K562 (cell line): Measurements from ENCODE around the gene ZNF689. TPM values are rescaled to one million over a fixed set of nuclear protein-coding genes. Genes with fewer than 3 reads are reported as not detected.

ENCODE experiments used
- ATF6 ChIP-seq: sonication (generic); formaldehyde crosslinking; IDR thresholded peaks from 2 replicates; pipeline ENCODE4 v1.4.0; 2020; ENCODE audit warnings: mild to moderate bottlenecking, missing genetic modification reagents
- CREBBP ChIP-seq: IDR thresholded peaks from one replicate; pipeline ENCODE4 v1.6.1; 2012; ENCODE audit warnings: low read depth, mild to moderate bottlenecking, control low read depth, inconsistent platforms, low read length
- EWSR1 ChIP-seq: fragments of 450-650 bp; IDR thresholded peaks from 2 replicates; pipeline ENCODE4 v1.6.1; 2018; ENCODE audit warnings: borderline replicate concordance, mild to moderate bottlenecking, low read depth, moderate library complexity; ENCODE audit not compliant: partially characterized antibody
- GTF2B ChIP-seq: IDR thresholded peaks from 2 replicates; pipeline ENCODE4 v1.6.1; 2011; ENCODE audit not compliant: insufficient read length; ENCODE audit errors: extremely low read depth
- MCM7 ChIP-seq, 2 experiments: fragments of 450-650 bp; IDR thresholded peaks; 2 replicates each; pipeline ENCODE4 v1.6.1; 2016 to 2018
- NR0B1 ChIP-seq: fragments of 450-650 bp; IDR thresholded peaks from one replicate; pipeline ENCODE4 v1.6.1; 2018; ENCODE audit warnings: mild to moderate bottlenecking, moderate library complexity; ENCODE audit not compliant: partially characterized antibody
- POLR2G ChIP-seq: fragments of 200-400 bp; formaldehyde crosslinking; IDR thresholded peaks from 2 replicates; pipeline ENCODE4 v1.6.1; 2017; ENCODE audit warnings: low read depth, mild to moderate bottlenecking, antibody characterized with exemption, low read length, moderate library complexity
- POLR2H ChIP-seq: IDR thresholded peaks from 2 replicates; pipeline ENCODE4 v1.6.1; 2016; ENCODE audit warnings: missing genetic modification characterization, low read depth, mild to moderate bottlenecking, control low read depth, missing compliant biosample characterization, moderate library complexity
- XRCC5 ChIP-seq: fragments of 200-400 bp; formaldehyde crosslinking; IDR thresholded peaks from 2 replicates; pipeline ENCODE4 v1.6.1; 2017; ENCODE audit warnings: low read depth, mild to moderate bottlenecking, low read length
- ZNF444 ChIP-seq: fragments of 250-450 bp; sonication (Bioruptor Pico); IDR thresholded peaks from 2 replicates; pipeline ENCODE4 v1.4.0; 2020; ENCODE audit warnings: mild to moderate bottlenecking, moderate library complexity
- ZNF695 ChIP-seq: fragments of 450-650 bp; formaldehyde crosslinking; IDR thresholded peaks from 2 replicates; pipeline ENCODE4 v1.4.0; 2020; ENCODE audit warnings: mild to moderate bottlenecking, moderate library complexity
- polyA plus RNA-seq, 8 experiments: library from polyadenylated mRNA; depleted of rRNA in 4 of 8; stranded (reverse) in 5 of 8; unstranded in 3 of 8; fragments of >200 nt; fragmentation: Nextera tagmentation in 2 of 8; fragmentation: Illumina TruSeq in 1 of 8; extraction: Ambion mirVana in 2 of 8; extraction: Trizol in 1 of 8; gene quantifications; 2 replicates each; pipeline versions ENCODE4 v1.2.1 to v1.2.3, GENCODE V29; 2011 to 2014; ENCODE audit warnings: inconsistent platforms in 1 of 8, missing spikeins in 1 of 8
- total RNA-seq, 7 experiments: library from RNA; depleted of rRNA in 6 of 7; stranded (reverse); fragments of >200 nt in 6 of 7; fragmentation: Illumina TruSeq in 2 of 7; extraction: Trizol in 2 of 7; gene quantifications; 2 replicates each; pipeline versions ENCODE4 v1.2.1 to v1.2.3, GENCODE V29; 2011 to 2021; ENCODE audit warnings: low replicate concordance in 1 of 7
- TF ChIP-seq, protein P1 (sequence below): conservative IDR thresholded peaks from 2 replicates; pipeline ENCODE4 v1.6.1; 2011; ENCODE audit warnings: low read depth, mild to moderate bottlenecking, low read length; ENCODE audit not compliant: control insufficient read depth
- TF ChIP-seq, protein P2 (sequence below): fragments of 450-650 bp; IDR thresholded peaks from 2 replicates; pipeline ENCODE4 v1.6.1; 2016; ENCODE audit warnings: low read depth, mild to moderate bottlenecking, moderate library complexity

The ZNF689 gene
- total and polyA plus RNA-seq, 9 of the 15 experiments (the other 6 are each of a cell fraction or from before 2014, with no cell fraction given): 5.4 to 15.4 (median 10.8) TPM

DNA sequence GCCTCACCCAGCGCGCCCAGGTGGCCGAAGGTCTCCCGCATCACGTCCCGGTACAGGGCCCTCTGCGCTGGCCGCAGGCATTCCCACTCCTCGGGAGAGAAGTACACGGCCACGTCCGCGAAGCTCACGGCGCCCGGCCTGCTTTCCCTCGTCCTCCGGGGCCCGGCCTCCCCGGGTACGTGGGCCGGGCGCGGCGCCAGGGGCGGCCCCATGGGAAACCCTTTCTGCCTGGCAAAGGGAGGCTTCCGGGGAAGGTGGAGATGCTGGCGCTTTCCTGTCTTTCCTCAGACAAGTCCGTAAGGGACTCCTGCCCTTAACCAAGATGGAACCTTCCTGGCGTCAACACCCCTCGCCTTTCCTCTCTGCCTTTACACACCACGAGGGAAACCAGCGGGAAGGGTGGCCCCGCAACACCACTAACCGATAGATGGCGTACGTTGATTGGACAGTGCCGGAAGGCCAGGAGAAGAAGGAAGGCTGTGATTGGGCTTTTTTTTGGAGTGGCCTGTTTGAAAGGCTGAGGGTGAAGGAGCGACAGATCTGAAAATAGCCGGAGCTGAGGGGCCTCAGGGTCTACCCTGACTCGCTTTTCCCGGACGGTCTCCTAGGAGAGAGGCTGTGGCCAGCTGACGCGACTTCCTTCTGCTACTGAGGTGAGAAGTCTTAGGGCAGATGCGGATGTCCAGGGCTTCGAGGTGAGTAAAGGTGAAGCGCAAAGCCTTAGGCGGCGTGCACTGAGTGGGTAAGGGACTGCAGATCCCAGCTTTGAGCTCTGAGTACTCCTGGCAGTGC lies 24.6 kb downstream of the ZNF689 start, which contains the start of gene ZNF785 (continued):
- TF ChIP-seq ATF6 (CRISPR knock-in tag) (peak; percentile 95), CREBBP (no peak), POLR2H (no peak; the same call in 1 of the 2 replicates), EWSR1 (no peak), MCM7 (IDR thresholded peaks at IDR 0.05) (no peak), GTF2B (no peak), POLR2G (peak; percentile 86), NR0B1 (no peak), XRCC5 (no peak; the same call in 1 of the 2 replicates), ZNF444 (CRISPR knock-in tag) (no peak), ZNF695 (CRISPR knock-in tag) (no peak)
- TF ChIP-seq, protein P1, sequence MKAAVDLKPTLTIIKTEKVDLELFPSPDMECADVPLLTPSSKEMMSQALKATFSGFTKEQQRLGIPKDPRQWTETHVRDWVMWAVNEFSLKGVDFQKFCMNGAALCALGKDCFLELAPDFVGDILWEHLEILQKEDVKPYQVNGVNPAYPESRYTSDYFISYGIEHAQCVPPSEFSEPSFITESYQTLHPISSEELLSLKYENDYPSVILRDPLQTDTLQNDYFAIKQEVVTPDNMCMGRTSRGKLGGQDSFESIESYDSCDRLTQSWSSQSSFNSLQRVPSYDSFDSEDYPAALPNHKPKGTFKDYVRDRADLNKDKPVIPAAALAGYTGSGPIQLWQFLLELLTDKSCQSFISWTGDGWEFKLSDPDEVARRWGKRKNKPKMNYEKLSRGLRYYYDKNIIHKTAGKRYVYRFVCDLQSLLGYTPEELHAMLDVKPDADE: 0 out of 2 replicates have a peak, but pooled peaks have one; percentile 28
- TF ChIP-seq, protein P2, sequence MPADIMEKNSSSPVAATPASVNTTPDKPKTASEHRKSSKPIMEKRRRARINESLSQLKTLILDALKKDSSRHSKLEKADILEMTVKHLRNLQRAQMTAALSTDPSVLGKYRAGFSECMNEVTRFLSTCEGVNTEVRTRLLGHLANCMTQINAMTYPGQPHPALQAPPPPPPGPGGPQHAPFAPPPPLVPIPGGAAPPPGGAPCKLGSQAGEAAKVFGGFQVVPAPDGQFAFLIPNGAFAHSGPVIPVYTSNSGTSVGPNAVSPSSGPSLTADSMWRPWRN: no peak
